HG03558 (cell line): ENCODE data around the gene ZBTB46.
A peak's percentile ranks its signal among the peaks of the same experiment; 100 is the strongest.

Experiments
- ATAC-seq: cut with Tn5 transposase; IDR thresholded peaks from one replicate; pipeline ENCODE4 v1.9.1; 2021; ENCODE audit warnings: moderate number of reproducible peaks; ENCODE audit not compliant: unreplicated experiment; ENCODE audit errors: extremely low read depth

The ZBTB46 gene

GRCh38 chr20:63709149-63709527 is 121.9 kb downstream of the ZBTB46 start:
- no peak for ATAC-seq

- no peak for ATAC-seq
Observed at GRCh38 chr20:63708301-63709148, 122.5 kb downstream of the ZBTB46 start.

GRCh38 chr20:63707558-63708300 is 123.3 kb downstream of the ZBTB46 start, which contains the start of the genes ARFRP1 and ZGPAT:
Gene ARFRP1, minus strand, starts transcription at chr20:63707976. Its CDS starts 885 bp downstream, at chr20:63707091.
Gene ZGPAT, plus strand, starts transcription at chr20:63708039. Its CDS starts 542 bp downstream, at chr20:63708581.
- ATAC-seq = peak; percentile 38

GRCh38 chr20:63706852-63707557 is 124.1 kb downstream of the ZBTB46 start:
- ATAC-seq = no peak

- no peak for ATAC-seq
Observed at GRCh38 chr20:63706027-63706695, 124.9 kb downstream of the ZBTB46 start.

- no peak for ATAC-seq
Observed at GRCh38 chr20:63705232-63706026, 125.6 kb downstream of the ZBTB46 start.

GRCh38 chr20:63704749-63705117 is 126.3 kb downstream of the ZBTB46 start:
- no peak for ATAC-seq

- ATAC-seq = no peak
Observed at GRCh38 chr20:63703976-63704748, 126.9 kb downstream of the ZBTB46 start.

GRCh38 chr20:63703471-63703975 is 127.5 kb downstream of the ZBTB46 start:
- no peak for ATAC-seq

GRCh38 chr20:63702751-63703470 is 128.2 kb downstream of the ZBTB46 start:
- ATAC-seq = no peak

GRCh38 chr20:63702036-63702665 is 128.9 kb downstream of the ZBTB46 start:
- no peak for ATAC-seq

- ATAC-seq = no peak
Observed at GRCh38 chr20:63701329-63702035, 129.6 kb downstream of the ZBTB46 start.

GRCh38 chr20:63701051-63701328 is 130.1 kb downstream of the ZBTB46 start:
- no peak for ATAC-seq

- ATAC-seq = no peak
Observed at GRCh38 chr20:63700199-63701050, 130.6 kb downstream of the ZBTB46 start.

- no peak for ATAC-seq
Observed at GRCh38 chr20:63699466-63700198, 131.4 kb downstream of the ZBTB46 start.
